Measurements from ENCODE around the gene NRG3. TPM values are rescaled to one million over a fixed set of nuclear protein-coding genes. Genes with fewer than 3 reads are reported as not detected.

NRG3 gene
- total and polyA plus RNA-seq, 12 donors: 0.03 to 0.73 (median 0.13) TPM; not detected in 5

DNA sequence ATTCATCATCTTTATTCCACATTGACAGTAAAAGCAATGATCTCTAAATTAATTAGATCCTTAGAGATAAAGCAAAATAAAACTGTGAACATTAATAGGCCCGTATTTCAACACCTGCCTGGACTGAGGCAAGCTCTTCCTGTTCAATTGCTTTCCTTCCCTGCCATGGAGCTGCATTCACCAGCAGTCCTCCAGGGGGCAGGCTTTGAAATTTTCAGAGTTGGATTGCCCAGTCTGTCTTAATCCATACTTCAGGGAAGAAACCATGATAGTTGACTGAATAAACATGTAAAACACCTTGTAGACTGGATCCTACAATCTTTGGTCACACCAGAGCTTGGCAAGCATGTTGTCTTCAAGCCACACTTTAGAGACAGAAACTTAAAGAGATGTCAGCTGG, 936.6 kb downstream of the NRG3 start:
- Histone ChIP-seq H3K27ac (no peak overlapping the region), H3K4me1 (no peaks in the 10 kb centered on the region), H3K36me3 (no peaks in the 10 kb centered on the region), H3K9me3 (no peaks in the 10 kb centered on the region), H3K27me3 (no peaks in the 10 kb centered on the region), H3K4me3 (no peak overlapping the region)
- DNase-seq (no peak), ATAC-seq (no peak)
- TF ChIP-seq, protein P1, sequence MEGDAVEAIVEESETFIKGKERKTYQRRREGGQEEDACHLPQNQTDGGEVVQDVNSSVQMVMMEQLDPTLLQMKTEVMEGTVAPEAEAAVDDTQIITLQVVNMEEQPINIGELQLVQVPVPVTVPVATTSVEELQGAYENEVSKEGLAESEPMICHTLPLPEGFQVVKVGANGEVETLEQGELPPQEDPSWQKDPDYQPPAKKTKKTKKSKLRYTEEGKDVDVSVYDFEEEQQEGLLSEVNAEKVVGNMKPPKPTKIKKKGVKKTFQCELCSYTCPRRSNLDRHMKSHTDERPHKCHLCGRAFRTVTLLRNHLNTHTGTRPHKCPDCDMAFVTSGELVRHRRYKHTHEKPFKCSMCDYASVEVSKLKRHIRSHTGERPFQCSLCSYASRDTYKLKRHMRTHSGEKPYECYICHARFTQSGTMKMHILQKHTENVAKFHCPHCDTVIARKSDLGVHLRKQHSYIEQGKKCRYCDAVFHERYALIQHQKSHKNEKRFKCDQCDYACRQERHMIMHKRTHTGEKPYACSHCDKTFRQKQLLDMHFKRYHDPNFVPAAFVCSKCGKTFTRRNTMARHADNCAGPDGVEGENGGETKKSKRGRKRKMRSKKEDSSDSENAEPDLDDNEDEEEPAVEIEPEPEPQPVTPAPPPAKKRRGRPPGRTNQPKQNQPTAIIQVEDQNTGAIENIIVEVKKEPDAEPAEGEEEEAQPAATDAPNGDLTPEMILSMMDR (IDR thresholded peaks at IDR 0.05): peak in 7 of 9 donors; percentile 23 to 54 (median 34)
- WGBS, 2 donors: 66 to 78% methylated on average over 1 of the region's 1 CpG
- intact Hi-C loops (cut with DNase I): loop anchor here in 2 of 10 donors (1.0 to 5.0 kb wide), 2 partner anchors 9 to 1061 kb away; no protein-coding TSS in a partner anchor

DNA sequence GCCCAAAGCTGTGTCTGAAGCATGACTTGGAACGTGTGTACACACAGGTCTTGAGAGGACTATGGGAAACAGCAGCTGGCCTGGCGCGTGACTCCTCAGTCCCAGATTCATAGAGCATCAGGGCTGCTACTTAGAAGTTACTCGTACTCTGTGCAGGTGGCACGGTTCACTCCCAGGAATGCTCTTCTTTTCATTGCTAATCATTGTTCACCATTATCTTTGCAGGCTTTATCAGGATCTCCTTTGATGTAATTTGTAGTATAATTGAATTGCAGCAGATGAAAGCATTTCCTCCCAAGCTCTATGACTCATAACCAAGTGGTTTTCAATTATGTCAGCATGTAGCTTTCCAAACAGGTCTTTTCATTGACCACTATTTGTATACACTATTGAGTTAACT, 938.9 kb downstream of the NRG3 start:
- DNase-seq (no peak), ATAC-seq (no peak)
- Histone ChIP-seq H3K9me3 (no peaks in the 10 kb centered on the region), H3K4me1 (no peaks in the 10 kb centered on the region), H3K27ac (no peak overlapping the region), H3K36me3 (no peaks in the 10 kb centered on the region), H3K4me3 (no peak overlapping the region), H3K27me3 (no peaks in the 10 kb centered on the region)
- TF ChIP-seq, protein P1 (IDR thresholded peaks at IDR 0.05): no peak
- intact Hi-C loops (cut with DNase I): loop anchor here in 1 of 10 donors (5.0 kb wide), 1 partner anchor 1058 kb away; no protein-coding TSS in a partner anchor
- WGBS, 2 donors: 70 to 81% methylated on average over 5 of the region's 5 CpGs

DNA sequence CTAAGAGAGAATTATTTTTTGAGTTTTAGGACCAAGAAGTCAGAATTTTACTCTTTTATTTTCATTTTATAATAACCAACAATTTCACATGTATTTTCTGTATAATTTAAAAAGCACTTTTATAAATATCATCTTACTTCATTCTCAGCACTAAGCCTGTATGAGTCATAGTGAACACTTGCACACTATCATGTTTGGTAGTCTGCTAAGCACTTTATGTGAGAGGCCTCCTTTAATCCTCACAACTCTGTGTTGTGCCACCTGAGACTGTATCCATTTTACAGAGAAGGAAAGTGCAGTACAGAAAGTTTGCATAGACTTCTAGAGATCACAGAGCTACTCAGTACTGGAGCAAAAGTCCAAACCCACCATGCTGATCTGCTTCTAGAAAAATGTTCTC, 939.6 kb downstream of the NRG3 start:
- TF ChIP-seq, protein P1 (IDR thresholded peaks at IDR 0.05): no peak
- H3K4me3 ChIP-seq: no peak overlapping the region
- ATAC-seq (no peak), DNase-seq (no peak)
- intact Hi-C loops (cut with DNase I): loop anchor here in 1 of 10 donors (5.0 kb wide), 1 partner anchor 1058 kb away; no protein-coding TSS in a partner anchor
- H3K27ac ChIP-seq: no peak overlapping the region
- H3K9me3 ChIP-seq: no peaks in the 10 kb centered on the region
- no peaks in the 10 kb centered on the region for H3K36me3 ChIP-seq
- H3K27me3 ChIP-seq: no peaks in the 10 kb centered on the region
- no peaks in the 10 kb centered on the region for H3K4me1 ChIP-seq

DNA sequence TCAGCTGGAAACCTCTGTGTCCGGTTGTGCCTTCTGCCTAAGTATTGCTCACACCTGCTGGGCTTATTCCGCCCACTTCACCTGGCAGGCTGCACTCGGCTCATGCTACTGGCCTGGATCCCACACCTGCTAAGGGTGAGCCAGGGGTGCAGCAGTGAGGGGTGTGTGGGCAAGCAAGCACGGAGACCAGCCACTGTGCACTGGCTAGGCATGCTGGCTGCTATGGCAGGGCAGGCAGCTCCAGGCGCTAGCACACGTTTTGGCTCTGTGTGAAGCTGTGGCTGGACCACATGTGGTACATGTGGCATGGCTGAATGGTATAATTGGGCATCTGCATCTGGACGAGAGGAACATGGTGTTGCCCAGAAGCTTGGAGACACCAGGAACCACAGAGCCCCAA, 940.7 kb downstream of the NRG3 start:
- no peak for DNase-seq
- ATAC-seq: no peak

More for the DNA sequence above, 940.7 kb downstream of the NRG3 start:
- no peaks in the 10 kb centered on the region for H3K27me3 ChIP-seq
- no peak overlapping the region for H3K27ac ChIP-seq
- TF ChIP-seq, protein P1 (IDR thresholded peaks at IDR 0.05): no peak
- no peaks in the 10 kb centered on the region for H3K9me3 ChIP-seq
- intact Hi-C loops (cut with DNase I): no loop called here
- WGBS, 2 donors: 89 to 91% methylated on average over 7 of the region's 7 CpGs
- no peaks in the 10 kb centered on the region for H3K4me1 ChIP-seq
- no peak overlapping the region for H3K4me3 ChIP-seq
- no peaks in the 10 kb centered on the region for H3K36me3 ChIP-seq

Measured in heart right ventricle (tissue), 16 donors.